Thyroid gland (tissue), 4 donors: Measurements from ENCODE around the gene CDKN1B.

Experiments used
- CTCF ChIP-seq, 6 experiments: fragments of 200-600 bp in 3 of 6; fragments of 450-650 bp in 3 of 6; sonication (generic) in 3 of 6; IDR thresholded peaks; one replicate each; pipeline ENCODE4 v1.5.1; 2016 to 2019; ENCODE audit warnings: antibody characterized with exemption in 6 of 6, mild to moderate bottlenecking in 2 of 6, inconsistent platforms in 1 of 6, moderate library complexity in 1 of 6
- POLR2A ChIP-seq, 2 donors: fragments of 450-650 bp; IDR thresholded peaks; one replicate each; pipeline ENCODE4 v1.6.1; 2017; ENCODE audit warnings: antibody characterized with exemption in 2 of 2, mild to moderate bottlenecking in 2 of 2, moderate library complexity in 1 of 2

- TF ChIP-seq POLR2A (IDR thresholded peaks at IDR 0.05) (no peak), CTCF (IDR thresholded peaks at IDR 0.05) (no peak)
These were observed 49.2 kb upstream of the CDKN1B start for GRCh38 chr12:12668005-12668404.
